Astrocyte (in vitro differentiated cells and primary cell): ENCODE data around the gene COLQ.

ENCODE experiments used
- CTCF ChIP-seq: IDR thresholded peaks from 2 replicates; pipeline ENCODE4 v1.5.1; 2011; ENCODE audit warnings: low read depth, mild to moderate bottlenecking, inconsistent platforms, low read length, moderate library complexity; ENCODE audit not compliant: insufficient read depth
- EZH2 ChIP-seq: IDR thresholded peaks from 2 replicates; pipeline ENCODE4 v1.6.1; 2012; ENCODE audit warnings: mild to moderate bottlenecking, low read length, inconsistent platforms; ENCODE audit not compliant: insufficient read depth

- TF ChIP-seq EZH2 (no peak), CTCF (no peak)
These were observed 34.5 kb downstream of the COLQ start for GRCh38 chr3:15486979-15487378.
